Measurements from ENCODE around the gene LHPP. TPM values are rescaled to one million over a fixed set of nuclear protein-coding genes. Genes with fewer than 3 reads are reported as not detected.

Gene LHPP
- total and polyA plus RNA-seq, 2 experiments from 2014 or later = 19.0 to 22.9 TPM

- no peaks in the 10 kb centered on the region for H3K27me3 ChIP-seq (replicated peaks; ENCODE audit: insufficient read depth)
- H3K9me2 ChIP-seq (ENCODE audit: insufficient read depth) = no peaks in the 10 kb centered on the region
- no peaks in the 10 kb centered on the region for H3K36me3 ChIP-seq (ENCODE audit: low read depth)
- no peaks in the 10 kb centered on the region for H3F3A ChIP-seq (ENCODE audit: insufficient read depth)
- no peak overlapping the region for H3K27ac ChIP-seq
- no peak overlapping the region for H3K4me3 ChIP-seq
- 68 to 70% methylated on average over 4 to 6 of the region's 6 CpGs for WGBS, 2 experiments (ENCODE audit: low coverage in 1 of 2, low lambda C conversion rate in 2 of 2, missing lambda C conversion rate in 2 of 2)
- in situ Hi-C loops (cut with MboI) = no loop called here
- H4K20me1 ChIP-seq (ENCODE audit: insufficient read depth) = no peaks in the 10 kb centered on the region
- no peaks in the 10 kb centered on the region for H3K9me3 ChIP-seq (ENCODE audit: low read depth)
- no peak overlapping the region for H3K4me2 ChIP-seq (ENCODE audit: unreplicated experiment)
- no peak overlapping the region for H2AFZ ChIP-seq
- H3K9ac ChIP-seq = no peak overlapping the region
- DNase-seq = no peak
- no peak for TF ChIP-seq EZH2 (IDR thresholded peaks at IDR 0.05; ENCODE audit: insufficient read depth, poor library complexity, severe bottlenecking)
- TF ChIP-seq EZH2phosphoT487 (IDR thresholded peaks at IDR 0.05; ENCODE audit: insufficient read depth, low read depth) = no peak
- H3K4me1 ChIP-seq (ENCODE audit: insufficient read depth) = no peaks in the 10 kb centered on the region
- H3K79me2 ChIP-seq (ENCODE audit: insufficient read depth) = no peaks in the 10 kb centered on the region
These were observed 136.6 kb downstream of the LHPP start for GRCh38 chr10:124598196-124598595.

GRCh38 chr10:124598773-124599587 lies 137.4 kb downstream of the LHPP start:
- in situ Hi-C loops (cut with MboI) = no loop called here
- H3K36me3 ChIP-seq (ENCODE audit: low read depth) = no peaks in the 10 kb centered on the region
- H3K27me3 ChIP-seq (replicated peaks; ENCODE audit: insufficient read depth) = no peaks in the 10 kb centered on the region
- H3K9me3 ChIP-seq (ENCODE audit: low read depth) = no peaks in the 10 kb centered on the region
- H3K27ac ChIP-seq = no peak overlapping the region
- H4K20me1 ChIP-seq (ENCODE audit: insufficient read depth) = no peaks in the 10 kb centered on the region
- no peak overlapping the region for H3K9ac ChIP-seq
- no peaks in the 10 kb centered on the region for H3K9me2 ChIP-seq (ENCODE audit: insufficient read depth)
- TF ChIP-seq EZH2 (IDR thresholded peaks at IDR 0.05; ENCODE audit: insufficient read depth, poor library complexity, severe bottlenecking) (no peak), EZH2phosphoT487 (IDR thresholded peaks at IDR 0.05; ENCODE audit: insufficient read depth, low read depth) (no peak)
- H3K4me3 ChIP-seq = no peak overlapping the region
- H3K4me2 ChIP-seq (ENCODE audit: unreplicated experiment) = no peak overlapping the region
- H2AFZ ChIP-seq = no peak overlapping the region
- no peaks in the 10 kb centered on the region for H3F3A ChIP-seq (ENCODE audit: insufficient read depth)
- DNase-seq = no peak
- WGBS, 2 experiments (ENCODE audit: low coverage in 1 of 2, low lambda C conversion rate in 2 of 2, missing lambda C conversion rate in 2 of 2) = 81 to 87% methylated on average over 13 of the region's 13 CpGs
- H3K79me2 ChIP-seq (ENCODE audit: insufficient read depth) = no peaks in the 10 kb centered on the region
- no peaks in the 10 kb centered on the region for H3K4me1 ChIP-seq (ENCODE audit: insufficient read depth)

GRCh38 chr10:124599588-124600050 lies 138.0 kb downstream of the LHPP start:
- Histone ChIP-seq H3K27me3 (replicated peaks; ENCODE audit: insufficient read depth) (no peaks in the 10 kb centered on the region), H3K4me3 (no peak overlapping the region), H3K9ac (no peak overlapping the region), H3K36me3 (ENCODE audit: low read depth) (no peaks in the 10 kb centered on the region), H3K4me1 (ENCODE audit: insufficient read depth) (no peaks in the 10 kb centered on the region), H3F3A (ENCODE audit: insufficient read depth) (no peaks in the 10 kb centered on the region), H2AFZ (no peak overlapping the region), H3K9me3 (ENCODE audit: low read depth) (no peaks in the 10 kb centered on the region), H3K27ac (no peak overlapping the region), H3K4me2 (ENCODE audit: unreplicated experiment) (no peak overlapping the region), H3K79me2 (ENCODE audit: insufficient read depth) (no peaks in the 10 kb centered on the region), H3K9me2 (ENCODE audit: insufficient read depth) (no peaks in the 10 kb centered on the region), H4K20me1 (ENCODE audit: insufficient read depth) (no peaks in the 10 kb centered on the region)
- in situ Hi-C loops (cut with MboI) = no loop called here
- no peak for TF ChIP-seq EZH2 (IDR thresholded peaks at IDR 0.05; ENCODE audit: insufficient read depth, poor library complexity, severe bottlenecking)
- DNase-seq = no peak
- 75 to 78% methylated on average over 7 of the region's 7 CpGs for WGBS, 2 experiments (ENCODE audit: low coverage in 1 of 2, low lambda C conversion rate in 2 of 2, missing lambda C conversion rate in 2 of 2)

GRCh38 chr10:124600051-124600880 lies 138.6 kb downstream of the LHPP start:
- no peak overlapping the region for H3K4me2 ChIP-seq (ENCODE audit: unreplicated experiment)
- H3F3A ChIP-seq (ENCODE audit: insufficient read depth) = no peaks in the 10 kb centered on the region
- 72 to 74% methylated on average over 16 to 17 of the region's 18 CpGs for WGBS, 2 experiments (ENCODE audit: low coverage in 1 of 2, low lambda C conversion rate in 2 of 2, missing lambda C conversion rate in 2 of 2)
- H3K9ac ChIP-seq = no peak overlapping the region
- H3K27ac ChIP-seq = no peak overlapping the region
- TF ChIP-seq EZH2 (IDR thresholded peaks at IDR 0.05; ENCODE audit: insufficient read depth, poor library complexity, severe bottlenecking) = no peak
- no peak for TF ChIP-seq EZH2phosphoT487 (IDR thresholded peaks at IDR 0.05; ENCODE audit: insufficient read depth, low read depth)
- H4K20me1 ChIP-seq (ENCODE audit: insufficient read depth) = no peaks in the 10 kb centered on the region
- H3K4me1 ChIP-seq (ENCODE audit: insufficient read depth) = no peaks in the 10 kb centered on the region
- in situ Hi-C loops (cut with MboI) = no loop called here
- no peaks in the 10 kb centered on the region for H3K79me2 ChIP-seq (ENCODE audit: insufficient read depth)
- H3K9me2 ChIP-seq (ENCODE audit: insufficient read depth) = no peaks in the 10 kb centered on the region
- no peak for DNase-seq
- no peak overlapping the region for H2AFZ ChIP-seq
- no peaks in the 10 kb centered on the region for H3K36me3 ChIP-seq (ENCODE audit: low read depth)
- H3K4me3 ChIP-seq = no peak overlapping the region
- no peaks in the 10 kb centered on the region for H3K9me3 ChIP-seq (ENCODE audit: low read depth)
- no peaks in the 10 kb centered on the region for H3K27me3 ChIP-seq (replicated peaks; ENCODE audit: insufficient read depth)

All from GM23248 (cell line).